Upper lobe of right lung (tissue), 1 donor: ENCODE results near the gene PRKACA. TPM values are rescaled to one million over a fixed set of nuclear protein-coding genes. Genes with fewer than 3 reads are reported as not detected.
A peak's percentile ranks its signal among the peaks of the same experiment; 100 is the strongest.

Source experiments
- ATAC-seq: fragments of 200-7000 bp; cut with Tn5 transposase; one replicate; pipeline ENCODE4 v1.9.1; 2020; ENCODE audit warnings: mild to moderate bottlenecking, moderate library complexity
- DNase-seq: peaks from one replicate; pipeline ENCODE4 v3.0.0-alpha.2; 2020
- H3K27ac ChIP-seq: fragments of 200-600 bp; one replicate; pipeline ENCODE4 v1.8.0; 2022
- H3K27me3 ChIP-seq: fragments of 200-600 bp; one replicate; pipeline ENCODE4 v1.8.0; 2022; ENCODE audit warnings: mild to moderate bottlenecking
- H3K36me3 ChIP-seq: fragments of 200-600 bp; one replicate; pipeline ENCODE4 v1.8.0; 2022
- H3K4me1 ChIP-seq: fragments of 200-600 bp; one replicate; pipeline ENCODE4 v1.8.0; 2022
- H3K4me3 ChIP-seq: fragments of 200-600 bp; one replicate; pipeline ENCODE4 v1.8.0; 2022; ENCODE audit warnings: mild to moderate bottlenecking
- H3K9me3 ChIP-seq: fragments of 200-600 bp; one replicate; pipeline ENCODE4 v1.8.0; 2022
- intact Hi-C: fragments of 100-400 bp; cut with DNase I; formaldehyde crosslinking; loops from one replicate; pipeline ENCODE4 v1.11.0; 2022
- long read RNA-seq: library from polyadenylated mRNA; unstranded; transcript quantifications from one replicate; pipeline ENCODE4 v2.0.0, GENCODE V29; 2021
- total RNA-seq: library from RNA; stranded (reverse); fragmentation: NEBNext Ultra II Directional; extraction: Animal tissue kit (Norgen Biotek cat#: 25700); gene quantifications from one replicate; pipeline ENCODE4 v1.2.1, GENCODE V29; 2021
- TF ChIP-seq, protein P1 (sequence below): fragments of 200-600 bp; IDR thresholded peaks from one replicate; pipeline ENCODE4 v1.8.0; 2022; ENCODE audit warnings: antibody characterized with exemption
- donor health status: DM: no; HTN: yes; CAD: no; lungs with severe emphysema.

The PRKACA gene
- 85.7 TPM for total RNA-seq
- long read RNA-seq, partial matches to known transcripts, result 5 of 25 reads
- long read RNA-seq, other reads (novel, unspliced or antisense), result 18 of 25 reads

DNA sequence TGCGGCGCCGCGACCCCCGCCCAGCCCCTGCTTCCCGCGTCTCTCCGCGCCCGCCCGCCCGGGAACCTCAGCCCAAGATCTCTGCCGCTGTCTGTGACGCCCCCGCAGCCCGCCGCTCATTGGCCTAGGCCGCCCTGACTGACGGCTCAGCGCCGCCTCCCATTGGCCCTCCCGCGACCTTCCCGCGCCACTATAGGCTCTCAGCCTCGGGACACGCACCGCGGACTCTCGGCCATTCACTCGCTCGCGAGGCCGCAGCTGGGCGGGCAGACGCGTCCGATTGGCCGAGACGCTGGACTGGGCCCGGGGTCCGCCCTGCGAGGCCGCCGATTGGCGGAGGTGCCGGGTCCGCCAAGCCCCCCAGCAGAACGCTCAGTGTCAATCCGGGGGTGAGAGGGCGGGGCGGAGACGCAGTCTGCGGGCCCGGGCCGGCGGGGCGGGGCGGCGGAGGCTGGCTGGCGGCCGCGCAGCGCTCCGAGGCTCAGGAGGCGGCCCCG lies at the start of gene PRKACA:
TSS of gene PRKACA (minus strand) at position 95 of the 497 bp plus-strand sequence. CDS start 215 bp downstream, outside the sequence.
- Histone ChIP-seq H3K27me3 (no peaks in the 10 kb centered on the region), H3K36me3 (no peaks in the 10 kb centered on the region), H3K9me3 (no peaks in the 10 kb centered on the region), H3K27ac (peak within 1 kb of the TSS; percentile 100), H3K4me3 (peak within 1 kb of the TSS; percentile 84), H3K4me1 (peaks cover 54% of the 10 kb centered on the region)
- intact Hi-C loops, result no loop called here
- peak; percentile 93 for ATAC-seq
- TF ChIP-seq, protein P1, sequence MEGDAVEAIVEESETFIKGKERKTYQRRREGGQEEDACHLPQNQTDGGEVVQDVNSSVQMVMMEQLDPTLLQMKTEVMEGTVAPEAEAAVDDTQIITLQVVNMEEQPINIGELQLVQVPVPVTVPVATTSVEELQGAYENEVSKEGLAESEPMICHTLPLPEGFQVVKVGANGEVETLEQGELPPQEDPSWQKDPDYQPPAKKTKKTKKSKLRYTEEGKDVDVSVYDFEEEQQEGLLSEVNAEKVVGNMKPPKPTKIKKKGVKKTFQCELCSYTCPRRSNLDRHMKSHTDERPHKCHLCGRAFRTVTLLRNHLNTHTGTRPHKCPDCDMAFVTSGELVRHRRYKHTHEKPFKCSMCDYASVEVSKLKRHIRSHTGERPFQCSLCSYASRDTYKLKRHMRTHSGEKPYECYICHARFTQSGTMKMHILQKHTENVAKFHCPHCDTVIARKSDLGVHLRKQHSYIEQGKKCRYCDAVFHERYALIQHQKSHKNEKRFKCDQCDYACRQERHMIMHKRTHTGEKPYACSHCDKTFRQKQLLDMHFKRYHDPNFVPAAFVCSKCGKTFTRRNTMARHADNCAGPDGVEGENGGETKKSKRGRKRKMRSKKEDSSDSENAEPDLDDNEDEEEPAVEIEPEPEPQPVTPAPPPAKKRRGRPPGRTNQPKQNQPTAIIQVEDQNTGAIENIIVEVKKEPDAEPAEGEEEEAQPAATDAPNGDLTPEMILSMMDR, result no peak
- DNase-seq, result peak; percentile 100

DNA sequence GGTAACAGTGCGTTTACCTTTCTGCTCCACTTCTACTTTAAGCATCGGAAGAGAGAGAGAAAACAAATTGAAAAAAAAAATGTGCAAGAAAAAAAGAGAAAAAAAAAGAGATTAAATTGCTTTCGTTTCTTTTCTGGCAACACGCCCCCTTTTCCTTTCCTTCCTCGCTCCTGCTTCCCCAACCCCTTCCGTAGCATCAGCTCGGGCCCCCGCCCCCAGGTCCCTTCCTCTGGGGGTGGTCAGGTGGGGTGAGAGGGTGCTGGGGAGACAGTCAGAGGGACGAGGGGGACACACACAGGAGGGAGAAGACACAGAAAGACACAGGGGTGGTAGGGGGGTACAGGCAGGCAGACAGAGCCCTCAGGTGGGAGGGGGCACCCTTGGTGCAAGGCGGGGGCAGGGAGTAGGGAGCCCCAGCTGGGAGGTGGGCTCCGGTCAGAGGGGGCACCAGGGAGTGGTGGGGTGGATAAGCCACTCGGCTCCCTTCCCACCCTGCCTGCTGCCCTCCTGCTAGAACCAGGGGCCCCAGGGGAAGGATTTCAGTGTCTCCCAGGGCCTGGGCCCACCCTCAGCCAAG lies 49.5 kb upstream of the PRKACA start:
- Histone ChIP-seq H3K4me1 (peaks cover 18% of the 10 kb centered on the region), H3K4me3 (peak overlapping the region; percentile 5), H3K27ac (peak overlapping the region; percentile 63), H3K27me3 (no peaks in the 10 kb centered on the region), H3K36me3 (peaks cover 13% of the 10 kb centered on the region), H3K9me3 (no peaks in the 10 kb centered on the region)
- DNase-seq (no peak), ATAC-seq (no peak)
- intact Hi-C loops, result no loop called here
- TF ChIP-seq, protein P1, result no peak

DNA sequence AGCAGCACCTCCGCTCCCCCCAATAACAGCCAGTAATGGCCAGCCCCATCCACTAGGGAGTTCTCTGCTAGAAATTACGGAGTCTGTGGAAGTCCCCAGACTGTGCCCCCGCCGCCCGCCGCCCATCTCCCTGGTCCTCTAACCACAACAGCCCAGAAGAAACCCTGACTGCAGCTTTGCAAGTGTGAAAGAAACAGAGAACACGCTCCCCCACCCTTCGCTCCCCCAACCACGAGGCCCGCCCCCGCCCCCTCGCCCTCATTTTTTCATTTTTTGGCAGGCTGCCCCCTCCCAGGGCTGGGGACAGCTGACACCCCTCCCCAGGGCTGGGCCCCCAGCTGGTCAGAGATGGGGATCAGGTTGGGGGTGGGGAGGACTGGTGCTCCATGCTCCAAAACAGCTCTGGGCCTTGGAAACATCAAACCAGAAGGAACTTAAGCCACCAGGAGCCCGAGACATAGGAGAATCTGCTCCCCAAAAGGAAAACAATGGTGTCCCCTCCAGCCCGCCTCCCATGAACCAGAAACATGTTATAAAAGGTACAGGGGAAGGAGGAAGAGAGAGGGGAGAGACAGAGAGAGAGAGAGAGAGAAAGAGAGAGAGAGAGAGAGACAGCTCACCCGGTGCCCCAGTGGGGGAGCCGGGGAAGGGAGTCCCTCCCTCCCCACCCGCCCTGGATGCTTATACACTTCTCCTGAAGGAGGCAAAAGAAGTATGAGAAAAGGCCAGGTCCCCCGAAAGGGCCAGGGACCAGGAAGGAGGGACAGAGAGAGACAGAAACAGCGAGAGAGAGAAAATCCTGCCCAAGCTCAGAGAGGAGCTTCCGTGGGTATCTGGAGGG lies 48.6 kb upstream of the PRKACA start:
- H3K4me1 ChIP-seq, result peaks cover 18% of the 10 kb centered on the region
- no peaks in the 10 kb centered on the region for H3K27me3 ChIP-seq
- DNase-seq (no peak), ATAC-seq (no peak)
- H3K27ac ChIP-seq, result no peak overlapping the region
- H3K36me3 ChIP-seq, result peaks cover 13% of the 10 kb centered on the region
- TF ChIP-seq, protein P1, result no peak
- no peaks in the 10 kb centered on the region for H3K9me3 ChIP-seq
- H3K4me3 ChIP-seq, result no peak overlapping the region
- intact Hi-C loops, result no loop called here

DNA sequence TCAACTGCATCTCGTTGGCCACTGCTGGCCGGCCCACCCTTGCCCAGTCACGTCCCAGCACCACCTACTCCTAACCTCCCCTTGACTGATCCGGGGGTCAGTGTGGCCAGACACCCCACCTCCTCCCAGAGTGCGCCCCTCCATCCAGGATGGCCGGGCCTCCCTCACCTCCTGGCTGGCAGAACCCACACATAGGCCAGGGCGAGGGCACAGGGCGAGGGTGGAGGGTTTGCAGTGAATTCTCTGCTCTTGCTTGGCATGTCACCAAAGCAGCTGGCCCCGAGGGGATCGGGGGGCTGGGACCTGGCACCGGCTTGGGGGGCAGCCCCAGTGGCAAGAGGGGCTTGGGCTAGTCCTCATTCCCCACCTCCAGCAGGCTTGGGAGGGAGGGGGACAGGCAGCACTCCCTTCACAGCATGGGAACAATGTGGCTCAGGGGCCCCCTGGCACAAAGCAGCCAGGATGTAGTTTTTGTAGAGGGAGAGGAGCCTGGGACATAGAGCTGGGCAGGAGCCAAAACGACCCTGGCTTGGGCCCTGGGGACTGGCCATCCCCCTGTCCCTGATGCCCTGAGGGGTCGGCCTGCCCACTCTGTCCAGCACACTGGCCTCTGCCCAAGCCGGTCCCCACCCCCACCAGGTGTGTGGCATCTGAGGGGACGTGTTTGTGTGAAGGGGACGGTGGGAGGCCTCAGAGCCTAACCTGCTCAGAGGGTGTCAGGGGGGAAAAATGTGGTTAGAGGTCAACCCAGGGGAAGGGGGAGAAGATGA lies 47.3 kb upstream of the PRKACA start:
- no peaks in the 10 kb centered on the region for H3K9me3 ChIP-seq
- H3K36me3 ChIP-seq, result peaks cover 8% of the 10 kb centered on the region
- intact Hi-C loops, result no loop called here
- no peaks in the 10 kb centered on the region for H3K27me3 ChIP-seq
- H3K27ac ChIP-seq, result no peak overlapping the region
- TF ChIP-seq, protein P1, result no peak
- DNase-seq (no peak), ATAC-seq (no peak)
- no peak overlapping the region for H3K4me3 ChIP-seq
- H3K4me1 ChIP-seq, result peaks cover 18% of the 10 kb centered on the region

DNA sequence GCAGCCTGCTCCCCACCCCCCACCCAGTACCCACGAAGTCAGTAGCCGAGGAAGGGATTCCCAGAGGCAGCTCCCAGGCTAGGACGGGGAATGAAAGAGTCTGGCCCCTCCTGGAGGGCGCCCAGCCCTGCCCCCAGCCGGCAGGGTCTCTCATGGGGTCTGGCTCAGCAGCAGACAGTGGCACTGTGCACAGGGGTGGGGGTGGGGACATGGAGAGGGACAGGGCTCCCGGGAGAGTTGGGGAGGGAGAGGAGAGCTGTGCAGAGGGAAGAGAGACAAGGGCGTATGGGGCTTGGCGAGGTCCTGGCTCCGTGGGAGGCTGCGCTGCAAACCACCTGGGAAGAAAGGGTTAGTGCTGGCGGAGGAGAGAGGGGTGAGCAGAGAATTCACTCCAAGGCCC lies 46.5 kb upstream of the PRKACA start:
- no peak overlapping the region for H3K4me3 ChIP-seq
- no peak for ATAC-seq
- no peak overlapping the region for H3K27ac ChIP-seq
- H3K9me3 ChIP-seq, result no peaks in the 10 kb centered on the region
- peaks cover 8% of the 10 kb centered on the region for H3K36me3 ChIP-seq
- H3K4me1 ChIP-seq, result peaks cover 18% of the 10 kb centered on the region
- intact Hi-C loops, result no loop called here
- H3K27me3 ChIP-seq, result no peaks in the 10 kb centered on the region
- TF ChIP-seq, protein P1, result no peak
- DNase-seq, result no peak
